Spleen (tissue), 11 donors: Measurements from ENCODE around the gene RPL38. TPM values are rescaled to one million over a fixed set of nuclear protein-coding genes. Genes with fewer than 3 reads are reported as not detected.

Experiments used
- DNase-seq: peaks from one replicate; pipeline ENCODE4 v3.0.0-alpha.2; 2020
- H3K27ac ChIP-seq, 8 donors: fragments of 200-600 bp; sonication (generic) in 7 of 8; 1 replicate in 4 of 8; 2 replicates in 4 of 8; pipeline versions ENCODE4 v1.5.0 to v1.8.0; 2016 to 2021; ENCODE audit warnings: inconsistent platforms in 4 of 8, mild to moderate bottlenecking in 4 of 8, moderate library complexity in 1 of 8
- H3K27me3 ChIP-seq, 7 donors: fragments of 200-600 bp; sonication (generic) in 6 of 7; replicated peaks in 1 of 7; 1 replicate in 4 of 7; 2 replicates in 3 of 7; pipeline versions ENCODE4 v1.5.0 to v1.8.0; 2016 to 2021; ENCODE audit warnings: inconsistent platforms in 3 of 7, mild to moderate bottlenecking in 1 of 7
- H3K36me3 ChIP-seq, 6 donors: fragments of 200-600 bp; sonication (generic) in 5 of 6; 1 replicate in 4 of 6; 2 replicates in 2 of 6; pipeline versions ENCODE4 v1.5.0 to v1.8.0; 2016 to 2021; ENCODE audit warnings: inconsistent platforms in 2 of 6
- H3K4me1 ChIP-seq, 6 donors: fragments of 200-600 bp; sonication (generic) in 5 of 6; 1 replicate in 3 of 6; 2 replicates in 3 of 6; pipeline versions ENCODE4 v1.5.0 to v1.8.0; 2016 to 2021; ENCODE audit warnings: inconsistent platforms in 3 of 6
- H3K4me3 ChIP-seq, 8 donors: fragments of 200-600 bp; sonication (generic) in 7 of 8; 1 replicate in 4 of 8; 2 replicates in 4 of 8; pipeline versions ENCODE4 v1.5.0 to v1.8.0; 2016 to 2021; ENCODE audit warnings: inconsistent platforms in 4 of 8, mild to moderate bottlenecking in 4 of 8, moderate library complexity in 2 of 8
- H3K9me3 ChIP-seq, 8 donors: fragments of 200-600 bp; sonication (generic) in 7 of 8; 1 replicate in 4 of 8; 2 replicates in 4 of 8; pipeline versions ENCODE4 v1.5.0 to v1.8.0; 2016 to 2021; ENCODE audit warnings: inconsistent platforms in 4 of 8
- POLR2A ChIP-seq, 3 donors: fragments of 450-650 bp; IDR thresholded peaks; one replicate each; pipeline ENCODE4 v1.5.1; 2017; ENCODE audit warnings: antibody characterized with exemption in 3 of 3, mild to moderate bottlenecking in 1 of 3
- POLR2AphosphoS5 ChIP-seq, 3 donors: sonication (generic); formaldehyde crosslinking; IDR thresholded peaks; one replicate each; pipeline ENCODE4 v1.5.1; 2017; ENCODE audit warnings: antibody characterized with exemption in 3 of 3
- WGBS, 5 donors: extraction: QIAGEN DNeasy Blood & Tissue Kit in 3 of 5; methylation state at CpG; one replicate each; pipeline versions ENCODE4 v1.1.5 to v1.1.7; 2013 to 2018; 5-methylcytosine and 5-hydroxymethylcytosine counted together
- intact Hi-C: fragments of 100-400 bp; cut with DNase I; formaldehyde crosslinking; loops from one replicate; pipeline ENCODE4 v1.15.0; 2023; ENCODE audit warnings: low total_unique reads
- polyA plus RNA-seq, 3 donors: library from polyadenylated mRNA; stranded (reverse); fragments of 200-250 nt; gene quantifications; one replicate each; pipeline ENCODE4 v1.2.1, GENCODE V29; 2013
- total RNA-seq, 7 donors: library from RNA; depleted of rRNA in 3 of 7; stranded (reverse); fragments of >200 nt in 3 of 7; fragmentation: NEBNext Ultra II Directional in 4 of 7; extraction: Animal tissue kit (Norgen Biotek cat#: 25700) in 4 of 7; gene quantifications; one replicate each; pipeline versions ENCODE4 v1.1.0 to v1.2.1, GENCODE V29; 2016 to 2021
- TF ChIP-seq, protein P1 (sequence below), 11 experiments: fragments of 200-600 bp in 7 of 11; fragments of 450-650 bp in 4 of 11; sonication (generic) in 4 of 11; IDR thresholded peaks in 8 of 11; conservative IDR thresholded peaks in 3 of 11; 1 replicate in 7 of 11; 2 replicates in 4 of 11; pipeline versions ENCODE4 v1.4.0 to v1.8.0; 2016 to 2021; ENCODE audit warnings: antibody characterized with exemption in 11 of 11, inconsistent platforms in 4 of 11, mild to moderate bottlenecking in 1 of 11
- donor health status: healthy with polysubstance abuse.
- donor health status: DM: no; HTN: no; CAD: no; lungs with moderate emphysema.
- donor health status: DM: no; HTN: no; CAD: no.
- donor health status: Bipolar disorder and iron deficiency.
- donor health status: healthy.
- donor health status: DM: no; HTN: no; CAD: no.
- donor health status: DM: yes; HTN: yes; CAD: no.

RPL38 gene
- total and polyA plus RNA-seq, 10 donors, result 311 to 3,463 (median 896) TPM

DNA sequence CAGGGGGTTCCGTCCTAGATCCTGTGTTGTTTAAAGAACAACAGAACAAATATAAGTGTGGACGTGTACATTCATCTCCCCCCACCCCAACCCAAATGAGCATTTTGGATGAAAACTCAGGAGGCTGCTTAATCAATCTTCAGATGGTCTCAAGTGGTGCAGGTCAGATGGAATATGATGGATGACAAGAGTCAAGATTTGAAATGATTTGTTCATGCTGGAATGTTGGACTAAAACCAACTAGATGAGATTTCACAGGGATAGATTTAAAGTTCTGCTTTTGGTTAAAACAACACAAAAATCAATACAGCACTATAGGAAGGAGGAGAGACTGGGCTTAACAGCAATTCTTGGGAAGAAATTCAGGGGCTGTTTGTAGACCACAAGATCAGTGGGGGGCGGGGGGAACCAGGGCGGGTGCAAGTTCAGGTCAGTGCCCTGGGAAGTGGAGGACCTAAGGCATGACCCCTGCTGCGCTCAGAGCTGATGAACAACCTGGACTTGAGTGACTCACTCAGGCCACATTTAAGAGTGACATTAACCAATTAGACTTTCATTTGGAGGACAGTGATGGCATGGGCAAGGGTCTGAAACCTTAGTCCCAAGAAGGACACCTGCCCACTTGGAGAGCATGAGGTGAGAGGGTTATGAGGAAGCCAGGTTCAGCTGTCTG, 25.0 kb downstream of the RPL38 start:
- no peak for DNase-seq

DNA sequence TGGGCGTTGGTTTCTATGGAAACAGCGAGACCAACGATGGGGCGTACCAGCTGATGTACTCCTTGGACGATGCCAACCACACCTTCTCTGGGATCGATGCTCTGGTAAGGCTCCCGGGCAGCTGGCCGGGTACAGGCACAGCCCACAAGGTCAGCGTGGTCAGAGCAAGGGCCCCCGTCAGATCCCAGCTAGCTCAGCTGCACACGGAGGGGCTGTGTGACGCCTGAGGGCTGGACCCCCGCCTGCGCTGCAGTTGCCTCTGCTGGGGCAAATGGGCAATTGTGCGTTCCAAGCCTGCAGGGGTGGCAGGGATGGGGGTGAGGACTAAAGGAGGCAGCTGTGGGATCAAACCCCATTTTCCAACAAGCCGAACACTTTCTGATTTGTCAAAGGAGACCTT, 27.4 kb downstream of the RPL38 start:
- peaks cover 6 to 56% (median 37%) of the 10 kb centered on the region in 6 donors for H3K4me1 ChIP-seq
- DNase-seq, result no peak
- no peak overlapping the region for H3K27ac ChIP-seq
- WGBS, 5 donors, result 94 to 96% (median 95%) methylated on average over 14 to 16 of the region's 16 CpGs
- no peaks in the 10 kb centered on the region for H3K27me3 ChIP-seq
- no peak overlapping the region for H3K4me3 ChIP-seq
- TF ChIP-seq POLR2A (IDR thresholded peaks at IDR 0.05) (no peak), POLR2AphosphoS5 (IDR thresholded peaks at IDR 0.05) (no peak)
- TF ChIP-seq, protein P1, sequence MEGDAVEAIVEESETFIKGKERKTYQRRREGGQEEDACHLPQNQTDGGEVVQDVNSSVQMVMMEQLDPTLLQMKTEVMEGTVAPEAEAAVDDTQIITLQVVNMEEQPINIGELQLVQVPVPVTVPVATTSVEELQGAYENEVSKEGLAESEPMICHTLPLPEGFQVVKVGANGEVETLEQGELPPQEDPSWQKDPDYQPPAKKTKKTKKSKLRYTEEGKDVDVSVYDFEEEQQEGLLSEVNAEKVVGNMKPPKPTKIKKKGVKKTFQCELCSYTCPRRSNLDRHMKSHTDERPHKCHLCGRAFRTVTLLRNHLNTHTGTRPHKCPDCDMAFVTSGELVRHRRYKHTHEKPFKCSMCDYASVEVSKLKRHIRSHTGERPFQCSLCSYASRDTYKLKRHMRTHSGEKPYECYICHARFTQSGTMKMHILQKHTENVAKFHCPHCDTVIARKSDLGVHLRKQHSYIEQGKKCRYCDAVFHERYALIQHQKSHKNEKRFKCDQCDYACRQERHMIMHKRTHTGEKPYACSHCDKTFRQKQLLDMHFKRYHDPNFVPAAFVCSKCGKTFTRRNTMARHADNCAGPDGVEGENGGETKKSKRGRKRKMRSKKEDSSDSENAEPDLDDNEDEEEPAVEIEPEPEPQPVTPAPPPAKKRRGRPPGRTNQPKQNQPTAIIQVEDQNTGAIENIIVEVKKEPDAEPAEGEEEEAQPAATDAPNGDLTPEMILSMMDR (IDR thresholded peaks at IDR 0.05 in 8 of 11, conservative IDR thresholded peaks at IDR 0.05 in 3 of 11), result no peak
- intact Hi-C loops, result no loop called here
- peaks cover 0 to 22% (median 0%) of the 10 kb centered on the region in 6 donors for H3K36me3 ChIP-seq
- H3K9me3 ChIP-seq, result no peaks in the 10 kb centered on the region

More for the DNA sequence above, 25.0 kb downstream of the RPL38 start:
- TF ChIP-seq, protein P1 (IDR thresholded peaks at IDR 0.05 in 8 of 11, conservative IDR thresholded peaks at IDR 0.05 in 3 of 11), result no peak
- TF ChIP-seq POLR2A (IDR thresholded peaks at IDR 0.05) (no peak), POLR2AphosphoS5 (IDR thresholded peaks at IDR 0.05) (no peak)
- Histone ChIP-seq H3K27me3 (no peaks in the 10 kb centered on the region), H3K4me1 (peaks cover 3 to 37% (median 22%) of the 10 kb centered on the region in 6 donors), H3K9me3 (no peaks in the 10 kb centered on the region), H3K36me3 (peaks cover 0 to 36% (median 0%) of the 10 kb centered on the region in 6 donors), H3K4me3 (no peak overlapping the region), H3K27ac (no peak overlapping the region)
- intact Hi-C loops, result no loop called here
- 76 to 89% (median 84%) methylated on average over 5 of the region's 5 CpGs for WGBS, 5 donors

DNA sequence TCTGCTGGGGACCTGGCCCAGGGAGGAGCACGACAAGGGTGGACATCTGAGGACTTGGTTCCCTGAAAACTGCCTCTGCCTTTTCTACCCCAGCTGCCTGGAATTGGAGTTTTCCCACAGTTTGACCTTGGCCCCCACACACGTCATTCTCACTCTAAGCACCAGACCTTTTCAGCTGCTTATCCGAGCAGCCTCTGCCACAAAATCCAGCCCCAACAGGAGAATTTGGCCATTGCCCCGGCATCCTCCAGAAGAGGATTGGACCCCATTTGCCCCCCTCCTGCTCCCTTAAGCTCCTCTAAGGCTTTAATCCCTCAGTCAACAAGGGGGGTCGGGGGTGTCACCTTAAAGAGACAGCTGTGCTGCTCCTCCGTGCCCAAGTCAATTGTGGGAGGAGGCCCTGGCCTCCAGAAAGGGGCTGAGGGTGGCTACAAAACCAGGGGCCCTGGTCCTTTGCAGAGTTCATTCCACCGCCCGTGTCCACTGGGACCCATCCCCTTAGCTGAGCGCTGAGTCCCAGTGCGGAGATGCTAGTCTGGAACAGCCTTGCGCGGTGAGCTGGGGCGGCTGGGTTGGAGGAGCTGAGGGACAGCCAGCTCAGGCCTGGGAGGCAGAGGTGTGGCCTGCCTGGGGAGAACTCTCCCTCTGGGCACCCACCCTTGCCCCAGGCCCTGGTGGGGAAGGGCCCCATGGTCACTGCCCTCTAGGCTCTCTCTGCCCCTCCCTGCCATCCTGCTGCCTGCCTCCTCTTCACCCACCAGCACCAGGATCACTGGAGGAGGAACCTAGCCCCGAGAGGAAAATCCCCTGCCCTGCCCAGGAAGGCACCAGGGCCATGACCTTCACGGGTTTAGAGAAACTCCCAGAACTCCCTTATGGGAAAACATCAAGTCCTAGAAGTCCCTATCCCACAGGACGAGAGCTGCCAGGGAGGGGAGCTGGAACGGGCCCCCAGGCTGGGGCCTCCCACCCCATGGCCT, 28.7 kb downstream of the RPL38 start:
- no peak overlapping the region for H3K4me3 ChIP-seq
- intact Hi-C loops, result no loop called here
- no peaks in the 10 kb centered on the region for H3K27me3 ChIP-seq
- H3K4me1 ChIP-seq, result peaks cover 6 to 52% (median 35%) of the 10 kb centered on the region in 6 donors
- H3K27ac ChIP-seq, result peak overlapping the region in 7 of 8 donors; percentile 30 to 79 (median 68)
- H3K9me3 ChIP-seq, result no peaks in the 10 kb centered on the region
- TF ChIP-seq POLR2AphosphoS5 (IDR thresholded peaks at IDR 0.05), result peak; percentile 16 to 66 (median 19)
- TF ChIP-seq POLR2A (IDR thresholded peaks at IDR 0.05), result no peak
- no peak for DNase-seq
- WGBS, 5 donors, result 60 to 81% (median 73%) methylated on average over 15 to 17 of the region's 17 CpGs
- peaks cover 0 to 23% (median 0%) of the 10 kb centered on the region in 6 donors for H3K36me3 ChIP-seq

DNA sequence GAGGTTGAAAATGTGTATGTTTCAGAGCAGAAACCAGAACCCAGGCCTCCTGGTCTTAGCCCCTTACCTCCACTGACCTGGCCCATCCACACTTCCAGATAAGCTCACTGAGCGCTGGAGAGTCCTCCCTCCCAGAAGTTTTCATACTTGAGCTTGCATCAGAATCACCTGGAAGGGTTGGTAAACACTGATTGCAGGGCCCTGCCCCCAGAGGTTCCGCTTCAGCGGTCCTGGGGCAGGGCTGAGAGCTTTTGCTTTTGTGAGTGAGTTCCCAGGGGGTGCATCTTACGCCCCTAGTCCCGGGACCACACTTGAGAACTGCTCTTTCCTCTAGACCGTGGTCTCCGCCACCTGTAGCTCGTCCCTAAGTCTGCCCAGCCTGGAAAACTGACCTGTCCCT, 30.5 kb downstream of the RPL38 start:
- Histone ChIP-seq H3K4me1 (peaks cover 6 to 52% (median 35%) of the 10 kb centered on the region in 6 donors), H3K27ac (peak overlapping the region in 3 of 8 donors; percentile 72 to 79 (median 77)), H3K9me3 (no peaks in the 10 kb centered on the region), H3K4me3 (no peak overlapping the region), H3K36me3 (peaks cover 0 to 38% (median 0%) of the 10 kb centered on the region in 6 donors), H3K27me3 (no peaks in the 10 kb centered on the region)
- TF ChIP-seq, protein P1 (IDR thresholded peaks at IDR 0.05 in 8 of 11, conservative IDR thresholded peaks at IDR 0.05 in 3 of 11), result no peak
- TF ChIP-seq POLR2AphosphoS5 (IDR thresholded peaks at IDR 0.05) (no peak), POLR2A (IDR thresholded peaks at IDR 0.05) (no peak)
- intact Hi-C loops, result no loop called here
- 75 to 88% (median 86%) methylated on average over 8 of the region's 8 CpGs for WGBS, 5 donors
- DNase-seq, result no peak
